ENCODE data around the gene GCK. TPM values are rescaled to one million over a fixed set of nuclear protein-coding genes. Genes with fewer than 3 reads are reported as not detected.

GCK gene
- total RNA-seq, 3 donors from 2014 or later, result 0.17 TPM; not detected in 2

DNA sequence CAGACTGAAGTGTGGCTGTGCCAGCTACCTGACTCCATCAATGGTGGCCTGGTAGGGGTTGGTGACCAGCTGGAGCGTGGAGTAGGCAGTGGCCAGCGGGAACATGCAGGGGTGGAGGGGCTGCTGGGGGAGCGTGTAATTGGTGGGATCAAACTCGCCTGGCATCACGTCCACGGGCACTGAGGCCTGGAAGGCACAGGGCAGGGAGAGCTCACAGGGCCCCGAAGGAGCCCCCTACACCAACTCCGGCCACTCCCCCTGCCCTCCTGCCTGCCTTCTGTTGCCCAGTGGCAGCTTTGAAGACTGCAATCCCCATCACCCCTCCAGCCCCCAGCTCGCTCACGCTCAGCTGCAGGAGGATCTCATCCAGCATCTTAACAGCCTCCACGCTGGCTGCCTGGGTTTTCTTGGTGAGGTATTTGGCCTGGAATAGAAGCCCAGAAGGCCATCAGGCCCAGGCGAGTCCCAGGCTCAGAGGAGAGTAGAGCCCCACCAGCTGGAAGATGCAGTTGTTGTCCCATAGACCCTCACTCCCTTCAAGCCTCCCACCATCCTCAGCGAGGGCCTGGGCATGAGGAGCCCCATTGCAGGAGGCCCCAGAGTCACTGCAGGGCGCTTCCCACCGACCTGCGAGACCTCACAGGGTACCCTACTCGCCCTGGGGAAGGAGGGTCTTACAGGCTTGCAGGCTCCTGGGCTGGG is 73.0 kb downstream of the GCK start:
- no peaks in the 10 kb centered on the region for H3K36me3 ChIP-seq (ENCODE audit: low read depth)
- no peak for TF ChIP-seq CTCF (IDR thresholded peaks at IDR 0.05)
- H3K4me1 ChIP-seq (ENCODE audit: low read depth), result no peaks in the 10 kb centered on the region
- no peaks in the 10 kb centered on the region for H3K9me3 ChIP-seq
- intact Hi-C loops (cut with DNase I, micrococcal nuclease), result no loop called here
- DNase-seq (no peak), ATAC-seq (no peak)
- no peak overlapping the region for H3K4me3 ChIP-seq

GRCh38 chr7:44114586-44115310 is 74.5 kb downstream of the GCK start:
- ATAC-seq (no peak), DNase-seq (no peak)
- intact Hi-C loops (cut with DNase I, micrococcal nuclease), result no loop called here
- Histone ChIP-seq H3K9me3 (no peaks in the 10 kb centered on the region), H3K4me1 (ENCODE audit: low read depth) (no peaks in the 10 kb centered on the region), H3K36me3 (ENCODE audit: low read depth) (no peaks in the 10 kb centered on the region), H3K4me3 (no peak overlapping the region)
- no peak for TF ChIP-seq CTCF (IDR thresholded peaks at IDR 0.05)

DNA sequence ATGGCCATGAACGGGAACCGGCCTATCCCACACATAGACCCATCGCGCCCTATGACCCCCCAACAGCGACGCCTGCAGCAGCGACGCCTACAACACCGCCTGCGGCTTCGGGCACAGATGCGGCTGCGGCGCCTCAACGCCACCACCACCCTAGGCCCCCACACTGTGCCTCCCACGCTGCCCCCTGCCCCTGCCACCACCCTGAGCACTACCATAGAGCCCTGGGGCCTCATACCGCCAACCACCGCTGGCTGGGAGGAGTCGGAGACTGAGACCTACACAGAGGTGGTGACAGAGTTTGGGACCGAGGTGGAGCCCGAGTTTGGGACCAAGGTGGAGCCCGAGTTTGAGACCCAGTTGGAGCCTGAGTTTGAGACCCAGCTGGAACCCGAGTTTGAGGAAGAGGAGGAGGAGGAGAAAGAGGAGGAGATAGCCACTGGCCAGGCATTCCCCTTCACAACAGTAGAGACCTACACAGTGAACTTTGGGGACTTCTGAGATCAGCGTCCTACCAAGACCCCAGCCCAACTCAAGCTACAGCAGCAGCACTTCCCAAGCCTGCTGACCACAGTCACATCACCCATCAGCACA is 75.4 kb downstream of the GCK start:
- ATAC-seq (no peak), DNase-seq (no peak)
- no peaks in the 10 kb centered on the region for H3K9me3 ChIP-seq
- TF ChIP-seq CTCF (IDR thresholded peaks at IDR 0.05), result no peak
- H3K4me3 ChIP-seq, result no peak overlapping the region
- H3K36me3 ChIP-seq (ENCODE audit: low read depth), result no peaks in the 10 kb centered on the region
- H3K4me1 ChIP-seq (ENCODE audit: low read depth), result no peaks in the 10 kb centered on the region
- intact Hi-C loops (cut with DNase I, micrococcal nuclease), result no loop called here

GRCh38 chr7:44112997-44113763 is 76.1 kb downstream of the GCK start:
- Histone ChIP-seq H3K36me3 (ENCODE audit: low read depth) (no peaks in the 10 kb centered on the region), H3K4me3 (no peak overlapping the region), H3K9me3 (no peaks in the 10 kb centered on the region), H3K4me1 (ENCODE audit: low read depth) (no peaks in the 10 kb centered on the region)
- TF ChIP-seq CTCF (IDR thresholded peaks at IDR 0.05), result no peak
- intact Hi-C loops (cut with DNase I, micrococcal nuclease), result no loop called here
- DNase-seq (no peak), ATAC-seq (no peak)

DNA sequence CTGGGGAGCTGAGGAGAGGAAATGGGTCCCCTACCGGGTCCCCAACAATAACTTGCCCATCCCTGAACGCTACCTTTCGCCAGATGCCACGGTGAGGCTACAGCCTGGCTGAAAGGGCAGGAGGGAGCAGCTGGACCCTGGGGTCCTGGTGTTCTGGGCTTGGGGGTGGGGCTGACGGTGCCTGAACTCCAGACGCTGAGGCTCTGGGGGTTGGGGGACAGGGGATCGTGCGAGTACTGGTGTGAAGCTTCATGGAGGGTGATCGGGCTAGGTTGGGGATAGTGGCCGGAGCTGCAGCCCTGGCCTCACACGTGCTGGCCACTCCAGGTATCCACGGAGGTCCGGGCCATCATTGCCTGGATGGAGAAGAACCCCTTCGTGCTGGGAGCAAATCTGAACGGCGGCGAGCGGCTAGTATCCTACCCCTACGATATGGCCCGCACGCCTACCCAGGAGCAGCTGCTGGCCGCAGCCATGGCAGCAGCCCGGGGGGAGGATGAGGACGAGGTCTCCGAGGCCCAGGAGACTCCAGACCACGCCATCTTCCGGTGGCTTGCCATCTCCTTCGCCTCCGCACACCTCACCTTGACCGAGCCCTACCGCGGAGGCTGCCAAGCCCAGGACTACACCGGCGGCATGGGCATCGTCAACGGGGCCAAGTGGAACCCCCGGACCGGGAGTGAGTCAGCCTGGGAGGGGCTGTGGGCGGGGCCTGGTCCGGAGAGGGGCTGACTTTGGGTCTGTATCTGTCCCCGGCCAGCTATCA is 76.8 kb downstream of the GCK start:
- no peak overlapping the region for H3K4me3 ChIP-seq
- DNase-seq (peak in 2 of 3 donors; percentile 16 to 47), ATAC-seq (peak; percentile 18)
- H3K4me1 ChIP-seq (ENCODE audit: low read depth), result no peaks in the 10 kb centered on the region
- no peak for TF ChIP-seq CTCF (IDR thresholded peaks at IDR 0.05)
- intact Hi-C loops (cut with DNase I, micrococcal nuclease), result no loop called here
- H3K9me3 ChIP-seq, result no peaks in the 10 kb centered on the region
- no peaks in the 10 kb centered on the region for H3K36me3 ChIP-seq (ENCODE audit: low read depth)

Measured in mucosa of descending colon (tissue), 3 donors.